Measurements from ENCODE around the gene OPN1MW3. TPM values are rescaled to one million over a fixed set of nuclear protein-coding genes. Genes with fewer than 3 reads are reported as not detected.
"Not testable (repeated sequence)": the region's sequence is repeated elsewhere in the genome, so short reads cannot be mapped to it uniquely, and the experiment has no call there.

OPN1MW3 gene
- total and polyA plus RNA-seq, 5 donors from 2014 or later = not detected

- not testable (repeated sequence) for H3K36me3 Mint-ChIP-seq; H3K27me3 Mint-ChIP-seq; H3K36me3 ChIP-seq (ENCODE audit: control insufficient read depth, insufficient read depth, low read length); DNase-seq; H3K9me3 ChIP-seq (ENCODE audit: control insufficient read depth in 2 of 2, low read length in 2 of 2); H3K27ac ChIP-seq (ENCODE audit: insufficient read depth, low read length, poor library complexity, severe bottlenecking); H3K9me3 Mint-ChIP-seq; H3K4me3 ChIP-seq (ENCODE audit: low read depth, low read length); ATAC-seq (ENCODE audit: low read depth in 2 of 2); H3K27ac Mint-ChIP-seq; H3K27me3 ChIP-seq (ENCODE audit: control insufficient read depth, insufficient read depth, low read length); H3K4me1 ChIP-seq (ENCODE audit: control insufficient read depth, insufficient read depth, low read length, poor library complexity, severe bottlenecking); H3K4me3 Mint-ChIP-seq
- H3K4me1 Mint-ChIP-seq = peaks cover 0 to 20% (median 13%) of the 10 kb centered on the region in 4 donors
Observed at GRCh38 chrX:154302998-154303397, 45.6 kb downstream of the OPN1MW3 start.

GRCh38 chrX:154303476-154303875 is 46.1 kb downstream of the OPN1MW3 start:
- Histone ChIP-seq H3K36me3 (ENCODE audit: control insufficient read depth, insufficient read depth, low read length) (no peaks in the 10 kb centered on the region), H3K4me1 (ENCODE audit: control insufficient read depth, insufficient read depth, low read length, poor library complexity, severe bottlenecking) (peaks cover 13% of the 10 kb centered on the region), H3K4me3 (ENCODE audit: low read depth, low read length) (no peak overlapping the region), H3K9me3 (ENCODE audit: control insufficient read depth in 2 of 2, low read length in 2 of 2) (no peaks in the 10 kb centered on the region), H3K27me3 (ENCODE audit: control insufficient read depth, insufficient read depth, low read length) (no peaks in the 10 kb centered on the region), H3K27ac (ENCODE audit: insufficient read depth, low read length, poor library complexity, severe bottlenecking) (no peak overlapping the region)
- Mint-ChIP-seq H3K4me1 (peaks cover 0 to 20% (median 15%) of the 10 kb centered on the region in 4 donors), H3K9me3 (no peaks in the 10 kb centered on the region), H3K27me3 (no peaks in the 10 kb centered on the region), H3K27ac (peak overlapping the region in 1 of 3 donors; percentile 59), H3K36me3 (no peaks in the 10 kb centered on the region), H3K4me3 (no peak overlapping the region)
- DNase-seq (no peak), ATAC-seq (ENCODE audit: low read depth in 2 of 2) (no peak)

- H3K27me3 Mint-ChIP-seq = no peaks in the 10 kb centered on the region
- ATAC-seq (ENCODE audit: low read depth in 2 of 2) = no peak
- no peaks in the 10 kb centered on the region for H3K9me3 Mint-ChIP-seq
- H3K4me1 Mint-ChIP-seq = peaks cover 0 to 25% (median 18%) of the 10 kb centered on the region in 4 donors
- no peak overlapping the region for H3K27ac ChIP-seq (ENCODE audit: insufficient read depth, low read length, poor library complexity, severe bottlenecking)
- no peaks in the 10 kb centered on the region for H3K9me3 ChIP-seq (ENCODE audit: control insufficient read depth in 2 of 2, low read length in 2 of 2)
- no peak overlapping the region for H3K4me3 ChIP-seq (ENCODE audit: low read depth, low read length)
- H3K36me3 Mint-ChIP-seq = no peaks in the 10 kb centered on the region
- no peaks in the 10 kb centered on the region for H3K27me3 ChIP-seq (ENCODE audit: control insufficient read depth, insufficient read depth, low read length)
- no peak for DNase-seq
- no peaks in the 10 kb centered on the region for H3K36me3 ChIP-seq (ENCODE audit: control insufficient read depth, insufficient read depth, low read length)
- H3K4me1 ChIP-seq (ENCODE audit: control insufficient read depth, insufficient read depth, low read length, poor library complexity, severe bottlenecking) = peaks cover 22% of the 10 kb centered on the region
- no peak overlapping the region for H3K4me3 Mint-ChIP-seq
- no peak overlapping the region for H3K27ac Mint-ChIP-seq
Observed at GRCh38 chrX:154304846-154305245, 47.5 kb downstream of the OPN1MW3 start.

GRCh38 chrX:154305541-154306205 is 48.3 kb downstream of the OPN1MW3 start:
- H3K27me3 ChIP-seq (ENCODE audit: control insufficient read depth, insufficient read depth, low read length) = no peaks in the 10 kb centered on the region
- H3K27ac ChIP-seq (ENCODE audit: insufficient read depth, low read length, poor library complexity, severe bottlenecking) = no peak overlapping the region
- ATAC-seq (ENCODE audit: low read depth in 2 of 2) (no peak), DNase-seq (no peak)
- Mint-ChIP-seq H3K4me3 (no peak overlapping the region), H3K27me3 (no peaks in the 10 kb centered on the region), H3K4me1 (peaks cover 0 to 29% (median 16%) of the 10 kb centered on the region in 4 donors), H3K36me3 (no peaks in the 10 kb centered on the region), H3K27ac (no peak overlapping the region), H3K9me3 (no peaks in the 10 kb centered on the region)
- peaks cover 22% of the 10 kb centered on the region for H3K4me1 ChIP-seq (ENCODE audit: control insufficient read depth, insufficient read depth, low read length, poor library complexity, severe bottlenecking)
- H3K4me3 ChIP-seq (ENCODE audit: low read depth, low read length) = no peak overlapping the region
- H3K36me3 ChIP-seq (ENCODE audit: control insufficient read depth, insufficient read depth, low read length) = no peaks in the 10 kb centered on the region
- no peaks in the 10 kb centered on the region for H3K9me3 ChIP-seq (ENCODE audit: control insufficient read depth in 2 of 2, low read length in 2 of 2)

- Histone ChIP-seq H3K27ac (ENCODE audit: insufficient read depth, low read length, poor library complexity, severe bottlenecking) (no peak overlapping the region), H3K36me3 (ENCODE audit: control insufficient read depth, insufficient read depth, low read length) (no peaks in the 10 kb centered on the region), H3K9me3 (ENCODE audit: control insufficient read depth in 2 of 2, low read length in 2 of 2) (no peaks in the 10 kb centered on the region), H3K4me3 (ENCODE audit: low read depth, low read length) (no peak overlapping the region), H3K27me3 (ENCODE audit: control insufficient read depth, insufficient read depth, low read length) (no peaks in the 10 kb centered on the region), H3K4me1 (ENCODE audit: control insufficient read depth, insufficient read depth, low read length, poor library complexity, severe bottlenecking) (peaks cover 22% of the 10 kb centered on the region)
- Mint-ChIP-seq H3K36me3 (no peaks in the 10 kb centered on the region), H3K4me3 (no peak overlapping the region), H3K4me1 (peaks cover 0 to 37% (median 16%) of the 10 kb centered on the region in 4 donors), H3K27ac (peak overlapping the region; percentile 69 to 88 (median 84)), H3K27me3 (no peaks in the 10 kb centered on the region), H3K9me3 (no peaks in the 10 kb centered on the region)
- no peak for ATAC-seq (ENCODE audit: low read depth in 2 of 2)
- no peak for DNase-seq
Observed at GRCh38 chrX:154307202-154307601, 49.8 kb downstream of the OPN1MW3 start.

- H3K27ac Mint-ChIP-seq = peak overlapping the region; percentile 69 to 88 (median 84)
- H3K4me1 ChIP-seq (ENCODE audit: control insufficient read depth, insufficient read depth, low read length, poor library complexity, severe bottlenecking) = peaks cover 26% of the 10 kb centered on the region
- ATAC-seq (ENCODE audit: low read depth in 2 of 2) (peak; percentile 61 to 81), DNase-seq (peak; percentile 63 to 84 (median 81))
- H3K4me3 Mint-ChIP-seq = peak overlapping the region; percentile 22 to 62 (median 49)
- no peaks in the 10 kb centered on the region for H3K27me3 Mint-ChIP-seq
- H3K27ac ChIP-seq (ENCODE audit: insufficient read depth, low read length, poor library complexity, severe bottlenecking) = no peak overlapping the region
- H3K36me3 Mint-ChIP-seq = no peaks in the 10 kb centered on the region
- peak overlapping the region; percentile 19 for H3K4me3 ChIP-seq (ENCODE audit: low read depth, low read length)
- no peaks in the 10 kb centered on the region for H3K9me3 ChIP-seq (ENCODE audit: control insufficient read depth in 2 of 2, low read length in 2 of 2)
- no peaks in the 10 kb centered on the region for H3K27me3 ChIP-seq (ENCODE audit: control insufficient read depth, insufficient read depth, low read length)
- H3K9me3 Mint-ChIP-seq = no peaks in the 10 kb centered on the region
- H3K36me3 ChIP-seq (ENCODE audit: control insufficient read depth, insufficient read depth, low read length) = no peaks in the 10 kb centered on the region
- H3K4me1 Mint-ChIP-seq = peaks cover 4 to 44% (median 20%) of the 10 kb centered on the region in 4 donors
Observed at GRCh38 chrX:154308108-154308946, 50.9 kb downstream of the OPN1MW3 start.

- Mint-ChIP-seq H3K27ac (peak overlapping the region in 1 of 3 donors; percentile 69), H3K27me3 (no peaks in the 10 kb centered on the region), H3K36me3 (no peaks in the 10 kb centered on the region), H3K4me3 (peak overlapping the region in 1 of 4 donors; percentile 38), H3K4me1 (peaks cover 9 to 48% (median 26%) of the 10 kb centered on the region in 4 donors), H3K9me3 (no peaks in the 10 kb centered on the region)
- Histone ChIP-seq H3K27me3 (ENCODE audit: control insufficient read depth, insufficient read depth, low read length) (no peaks in the 10 kb centered on the region), H3K4me1 (ENCODE audit: control insufficient read depth, insufficient read depth, low read length, poor library complexity, severe bottlenecking) (peaks cover 26% of the 10 kb centered on the region), H3K36me3 (ENCODE audit: control insufficient read depth, insufficient read depth, low read length) (no peaks in the 10 kb centered on the region), H3K27ac (ENCODE audit: insufficient read depth, low read length, poor library complexity, severe bottlenecking) (no peak overlapping the region), H3K4me3 (ENCODE audit: low read depth, low read length) (no peak overlapping the region), H3K9me3 (ENCODE audit: control insufficient read depth in 2 of 2, low read length in 2 of 2) (no peaks in the 10 kb centered on the region)
- ATAC-seq (ENCODE audit: low read depth in 2 of 2) (no peak), DNase-seq (no peak)
Observed at GRCh38 chrX:154309041-154309775, 51.8 kb downstream of the OPN1MW3 start.

Measured in CD4-positive, CD25-positive, alpha-beta regulatory T cell (primary cell).